IMR-90 (cell line): Measurements from ENCODE around the gene NEK11. TPM values are rescaled to one million over a fixed set of nuclear protein-coding genes. Genes with fewer than 3 reads are reported as not detected.

Experiments
- ATAC-seq: fragments of 200-7000 bp; cut with Tn5 transposase; 2 replicates; pipeline ENCODE4 v1.9.1; 2020; ENCODE audit warnings: low read depth, mild to moderate bottlenecking, moderate library complexity
- BruUV-seq: library from RNA; stranded (reverse); fragments of 400-500 nt; replicated peaks from 2 replicates; lab custom pipeline; 2021; lab: Mats Ljungman, UMichigan
- CTCF ChIA-PET: fragments of 300-600 bp; formaldehyde crosslinking; extraction: SDS; loops from one replicate; lab custom pipeline; 2021; ENCODE audit warnings: antibody characterized with exemption; lab: Yijun Ruan, JAX
- POLR2A ChIA-PET: fragments of 300-600 bp; sonication (Branson Sonifier 250); formaldehyde crosslinking; loops from one replicate; lab custom pipeline; 2022; ENCODE audit warnings: antibody characterized with exemption; ENCODE audit not compliant: unreplicated experiment; lab: Charles Lee
- DNase-seq: peaks from one replicate; pipeline ENCODE4 v3.0.0; 2013
- H2AFZ ChIP-seq: replicated peaks from 2 replicates; pipeline ENCODE3; 2013; ENCODE audit warnings: low read length, mild to moderate bottlenecking; ENCODE audit not compliant: poor library complexity
- H2AK5ac ChIP-seq: 2 replicates; pipeline ENCODE4 v1.6.1; 2013; ENCODE audit warnings: low read depth, low read length, inconsistent platforms
- H2AK9ac ChIP-seq: replicated peaks from 2 replicates; pipeline ENCODE3; 2013; ENCODE audit warnings: mild to moderate bottlenecking, low read depth, low read length, moderate library complexity; ENCODE audit not compliant: poor library complexity
- H2BK120ac ChIP-seq: 2 replicates; pipeline ENCODE4 v1.6.1; 2013; ENCODE audit warnings: low read depth, low read length, inconsistent platforms
- H2BK15ac ChIP-seq: 3 replicates; pipeline ENCODE4 v1.6.1; 2013; ENCODE audit warnings: low read depth, low read length, inconsistent platforms
- H2BK20ac ChIP-seq: 2 replicates; pipeline ENCODE4 v1.6.1; 2013; ENCODE audit warnings: low read depth, mild to moderate bottlenecking, inconsistent platforms, low read length, moderate library complexity
- H2BK5ac ChIP-seq: 2 replicates; pipeline ENCODE4 v1.6.1; 2013; ENCODE audit warnings: mild to moderate bottlenecking, low read depth, low read length, inconsistent platforms; ENCODE audit not compliant: poor library complexity, severe bottlenecking
- H3K14ac ChIP-seq: replicated peaks from 2 replicates; pipeline ENCODE4 v1.6.1; 2013; ENCODE audit warnings: low read depth, low read length, inconsistent platforms
- H3K18ac ChIP-seq: 2 replicates; pipeline ENCODE4 v1.6.1; 2013; ENCODE audit warnings: low read depth, low read length, control low read depth
- H3K23ac ChIP-seq: 2 replicates; pipeline ENCODE4 v1.6.1; 2013; ENCODE audit warnings: low read depth, low read length, inconsistent platforms
- H3K27ac ChIP-seq: 2 replicates; pipeline ENCODE4 v1.5.1; 2013; ENCODE audit warnings: mild to moderate bottlenecking, control low read depth, low read length; ENCODE audit not compliant: insufficient read depth
- H3K27me3 ChIP-seq: 2 replicates; pipeline ENCODE4 v1.6.1; 2013; ENCODE audit warnings: low read length; ENCODE audit not compliant: control insufficient read depth, insufficient read depth
- H3K36me3 ChIP-seq: 2 replicates; pipeline ENCODE4 v1.6.1; 2013; ENCODE audit warnings: low read length, mixed read lengths; ENCODE audit not compliant: control insufficient read depth, insufficient read depth
- H3K4ac ChIP-seq: 2 replicates; pipeline ENCODE4 v1.6.1; 2013; ENCODE audit warnings: low read depth, low read length, inconsistent platforms
- H3K4me1 ChIP-seq: 2 replicates; pipeline ENCODE4 v1.6.1; 2013; ENCODE audit warnings: low read length, mixed read lengths; ENCODE audit not compliant: control insufficient read depth, insufficient read depth
- H3K4me2 ChIP-seq: 2 replicates; pipeline ENCODE4 v1.6.1; 2013; ENCODE audit warnings: low read depth, mild to moderate bottlenecking, control low read depth, low read length, moderate library complexity
- H3K4me3 ChIP-seq: 2 replicates; pipeline ENCODE4 v1.5.1; 2013; ENCODE audit warnings: low read depth, mild to moderate bottlenecking, control low read depth, low read length, moderate library complexity; ENCODE audit not compliant: insufficient read depth
- H3K56ac ChIP-seq: 2 replicates; pipeline ENCODE4 v1.6.1; 2013; ENCODE audit warnings: low read length, inconsistent platforms; ENCODE audit not compliant: insufficient read depth; ENCODE audit errors: extremely low read depth
- H3K79me1 ChIP-seq, 2 experiments: 2 replicates each; pipeline ENCODE4 v1.6.1; 2013; ENCODE audit warnings: low read length in 2 of 2, inconsistent platforms in 1 of 2, low read depth in 1 of 2
- H3K9ac ChIP-seq: 2 replicates; pipeline ENCODE4 v1.6.1; 2013; ENCODE audit warnings: low read depth, low read length, control low read depth
- H3K9me1 ChIP-seq: 2 replicates; pipeline ENCODE4 v1.6.1; 2013; ENCODE audit warnings: low read length, inconsistent platforms; ENCODE audit not compliant: insufficient read depth
- H3K9me3 ChIP-seq: 2 replicates; pipeline ENCODE4 v1.6.1; 2013; ENCODE audit warnings: low read length; ENCODE audit not compliant: control insufficient read depth, insufficient read depth
- H4K20me1 ChIP-seq: 2 replicates; pipeline ENCODE4 v1.6.1; 2013; ENCODE audit warnings: low read length, inconsistent platforms; ENCODE audit not compliant: insufficient read depth
- H4K5ac ChIP-seq: 2 replicates; pipeline ENCODE4 v1.6.1; 2013; ENCODE audit warnings: mild to moderate bottlenecking, low read depth, low read length, control low read depth
- H4K8ac ChIP-seq, 2 experiments: 2 replicates each; pipeline ENCODE4 v1.6.1; 2013; ENCODE audit warnings: low read depth in 2 of 2, low read length in 2 of 2, control low read depth in 1 of 2, inconsistent platforms in 1 of 2
- H4K91ac ChIP-seq: 2 replicates; pipeline ENCODE4 v1.6.1; 2013; ENCODE audit warnings: low read depth, low read length, inconsistent platforms; ENCODE audit not compliant: insufficient read depth
- BHLHE40 ChIP-seq: fragments of 150-350 bp; IDR thresholded peaks from 2 replicates; pipeline ENCODE4 v1.6.1; 2016; ENCODE audit warnings: mild to moderate bottlenecking, low read depth, low read length
- CTCF ChIP-seq: conservative IDR thresholded peaks from 2 replicates; pipeline ENCODE4 v1.5.1; 2012; ENCODE audit warnings: mild to moderate bottlenecking, low read depth, low read length, improper control_type of control experiment
- FOS ChIP-seq: fragments of 150-350 bp; IDR thresholded peaks from 2 replicates; pipeline ENCODE4 v1.6.1; 2016; ENCODE audit warnings: low read depth, low read length
- MAFK ChIP-seq: IDR thresholded peaks from 2 replicates; pipeline ENCODE4 v1.6.1; 2012; ENCODE audit warnings: low read depth, low read length, improper control_type of control experiment
- MXI1 ChIP-seq: IDR thresholded peaks from 2 replicates; pipeline ENCODE4 v1.6.1; 2012; ENCODE audit warnings: low read depth, mild to moderate bottlenecking, low read length, moderate library complexity, borderline replicate concordance
- NFE2L2 ChIP-seq: fragments of 150-350 bp; IDR thresholded peaks from 2 replicates; pipeline ENCODE4 v1.6.1; 2016; ENCODE audit warnings: low read depth, mild to moderate bottlenecking, low read length
- RAD21 ChIP-seq: IDR thresholded peaks from 2 replicates; pipeline ENCODE4 v1.6.1; 2012; ENCODE audit warnings: low read length, improper control_type of control experiment
- RFX5 ChIP-seq: IDR thresholded peaks from 2 replicates; pipeline ENCODE4 v1.8.0; 2012; ENCODE audit warnings: low read depth, mild to moderate bottlenecking, low read length, moderate library complexity
- SMC3 ChIP-seq: fragments of 150-350 bp; IDR thresholded peaks from 2 replicates; pipeline ENCODE4 v1.6.1; 2016; ENCODE audit warnings: low read depth, mild to moderate bottlenecking, antibody characterized with exemption, low read length, moderate library complexity
- WGBS, 2 experiments: methylation state at CpG; one replicate each; pipeline versions ENCODE4 v1.1.5 to v1.1.7; 2013; ENCODE audit warnings: missing lambda C conversion rate in 2 of 2; ENCODE audit not compliant: insufficient read length in 1 of 2; ENCODE audit errors: extremely low coverage in 2 of 2; 5-methylcytosine and 5-hydroxymethylcytosine counted together
- dilution Hi-C: fragments of 300-500 bp; cut with HindIII; formaldehyde crosslinking; loops from one replicate; pipeline ENCODE4 v1.14.3; 2018; ENCODE audit warnings: low sequenced_read_pairs; ENCODE audit not compliant: unreplicated experiment
- in situ Hi-C: fragments of 300-500 bp; cut with MboI; formaldehyde crosslinking; loops from 3 replicates; pipeline ENCODE4 v1.14.3; 2019; ENCODE audit warnings: low sequenced_read_pairs, inconsistent platforms, mixed read lengths
- intact Hi-C: fragments of 100-400 bp; cut with micrococcal nuclease; formaldehyde crosslinking; loops from 2 replicates; pipeline ENCODE4 v1.10.0; 2022
- polyA plus RNA-seq, 3 experiments: library from polyadenylated mRNA; depleted of rRNA; stranded (reverse); fragments of >200 nt; gene quantifications; 2 replicates each; pipeline ENCODE4 v1.2.3, GENCODE V29; 2012; ENCODE audit warnings: low replicate concordance in 1 of 3
- total RNA-seq: library from RNA; depleted of rRNA; stranded (reverse); fragments of >200 nt; gene quantifications from 2 replicates; pipeline ENCODE4 v1.2.3, GENCODE V29; 2012
- TF ChIP-seq, protein P1 (sequence below): fragments of 150-350 bp; IDR thresholded peaks from 2 replicates; pipeline ENCODE4 v1.6.1; 2016; ENCODE audit warnings: low read depth, mild to moderate bottlenecking, low read length, moderate library complexity, borderline replicate concordance

The NEK11 gene
- total and polyA plus RNA-seq, 2 of the 4 experiments (the other 2 are of a cell fraction), result 1.1 to 1.6 TPM

DNA sequence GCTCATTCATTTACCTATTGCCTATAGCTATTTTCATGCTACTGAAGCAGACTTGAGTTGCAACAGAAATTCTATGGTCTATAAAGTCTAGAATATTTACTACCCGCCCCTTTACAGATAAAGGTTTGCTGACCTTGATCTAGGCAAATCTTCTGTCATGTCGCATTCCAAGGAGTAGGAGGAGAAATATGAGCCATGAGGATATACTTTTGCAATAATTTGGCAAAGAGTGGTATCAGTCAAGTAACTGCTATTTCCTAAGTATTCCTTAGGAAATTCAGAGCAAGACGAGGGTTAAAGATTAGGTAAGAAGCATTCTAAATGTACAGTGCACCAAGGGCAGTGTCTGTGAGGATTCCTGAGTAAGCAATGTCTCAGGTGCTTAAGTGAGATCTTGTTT lies 233.8 kb downstream of the NEK11 start:
- dilution Hi-C loops, result no loop called here
- POLR2A ChIA-PET, result no interaction called here
- no peak for ATAC-seq

More for the DNA sequence above, 233.8 kb downstream of the NEK11 start:
- Histone ChIP-seq H3K27me3 (no peaks in the 10 kb centered on the region), H4K91ac (no peak overlapping the region), H2BK5ac (no peak overlapping the region), H3K9me3 (no peaks in the 10 kb centered on the region), H3K9me1 (no peaks in the 10 kb centered on the region), H2AFZ (no peak overlapping the region), H4K20me1 (no peaks in the 10 kb centered on the region), H3K18ac (no peak overlapping the region), H3K79me1 (no peaks in the 10 kb centered on the region), H2BK20ac (no peak overlapping the region), H3K4me1 (no peaks in the 10 kb centered on the region), H2AK5ac (no peak overlapping the region), H3K4me2 (no peak overlapping the region), H3K36me3 (no peaks in the 10 kb centered on the region), H3K27ac (no peak overlapping the region), H3K23ac (no peak overlapping the region), H3K14ac (no peak overlapping the region), H3K4ac (no peak overlapping the region), H3K56ac (no peak overlapping the region), H2BK120ac (no peak overlapping the region), H4K8ac (no peak overlapping the region), H3K9ac (no peak overlapping the region), H3K4me3 (no peak overlapping the region), H2BK15ac (no peak overlapping the region), H4K5ac (no peak overlapping the region), H2AK9ac (no peak overlapping the region)
- BruUV-seq, result no TSS peak
- intact Hi-C loops, result no loop called here
- WGBS, 2 experiments, result no CpG with 5 or more reads among the region's 3 CpGs
- CTCF ChIA-PET, result no interaction called here
- DNase-seq, result no peak
- TF ChIP-seq, protein P1, sequence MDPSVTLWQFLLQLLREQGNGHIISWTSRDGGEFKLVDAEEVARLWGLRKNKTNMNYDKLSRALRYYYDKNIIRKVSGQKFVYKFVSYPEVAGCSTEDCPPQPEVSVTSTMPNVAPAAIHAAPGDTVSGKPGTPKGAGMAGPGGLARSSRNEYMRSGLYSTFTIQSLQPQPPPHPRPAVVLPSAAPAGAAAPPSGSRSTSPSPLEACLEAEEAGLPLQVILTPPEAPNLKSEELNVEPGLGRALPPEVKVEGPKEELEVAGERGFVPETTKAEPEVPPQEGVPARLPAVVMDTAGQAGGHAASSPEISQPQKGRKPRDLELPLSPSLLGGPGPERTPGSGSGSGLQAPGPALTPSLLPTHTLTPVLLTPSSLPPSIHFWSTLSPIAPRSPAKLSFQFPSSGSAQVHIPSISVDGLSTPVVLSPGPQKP, result no peak
- TF ChIP-seq FOS (no peak), RFX5 (no peak), NFE2L2 (no peak), RAD21 (no peak), BHLHE40 (no peak), MAFK (no peak), CTCF (no peak), MXI1 (no peak), SMC3 (no peak)
- in situ Hi-C loops, result no loop called here
